ENCODE measurements around the gene ARID5B.

ARID5B gene

DNA sequence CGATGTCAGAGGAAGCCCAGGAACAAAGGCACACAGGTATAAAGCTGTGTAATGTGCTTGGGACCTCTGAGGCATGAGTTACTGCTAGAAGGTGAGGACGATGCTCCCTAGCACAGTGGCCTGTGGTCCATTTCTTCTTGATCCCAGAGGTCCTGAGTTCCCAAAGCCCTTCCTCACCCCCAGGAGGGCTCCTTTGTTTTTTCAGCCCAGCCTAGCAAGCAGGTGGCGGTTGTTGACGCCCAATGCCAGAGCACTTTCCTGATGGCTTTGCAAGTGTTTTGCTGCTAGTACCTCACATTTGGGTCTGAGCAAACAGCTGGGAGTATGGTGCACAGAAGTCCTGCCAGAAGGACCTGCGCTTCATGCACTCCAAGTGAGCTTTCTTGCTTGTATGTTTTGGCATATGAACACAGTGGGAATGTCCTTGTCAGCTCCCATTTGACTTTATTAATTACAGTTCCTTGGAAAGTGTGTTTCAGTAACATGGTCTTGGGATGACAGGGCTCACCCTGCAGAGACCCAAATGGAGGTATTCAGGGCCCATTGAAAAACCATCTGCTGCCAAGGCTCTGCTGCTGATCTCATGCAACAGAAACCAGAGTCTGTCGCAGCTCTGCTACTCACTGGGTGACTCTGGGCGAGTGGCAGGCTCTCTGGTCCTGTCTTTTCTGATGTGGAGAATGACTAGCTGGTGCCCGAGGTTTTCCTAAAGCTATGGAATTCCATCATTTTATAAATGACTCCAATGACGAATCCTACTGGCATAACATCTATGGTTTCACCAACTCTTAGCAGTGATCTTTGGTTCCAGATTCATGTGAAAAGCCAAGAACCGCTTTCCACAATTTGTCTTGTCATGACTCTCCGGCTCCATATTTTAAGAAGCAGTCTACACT is 134.9 kb downstream of the ARID5B start:
- TF ChIP-seq, protein P1, sequence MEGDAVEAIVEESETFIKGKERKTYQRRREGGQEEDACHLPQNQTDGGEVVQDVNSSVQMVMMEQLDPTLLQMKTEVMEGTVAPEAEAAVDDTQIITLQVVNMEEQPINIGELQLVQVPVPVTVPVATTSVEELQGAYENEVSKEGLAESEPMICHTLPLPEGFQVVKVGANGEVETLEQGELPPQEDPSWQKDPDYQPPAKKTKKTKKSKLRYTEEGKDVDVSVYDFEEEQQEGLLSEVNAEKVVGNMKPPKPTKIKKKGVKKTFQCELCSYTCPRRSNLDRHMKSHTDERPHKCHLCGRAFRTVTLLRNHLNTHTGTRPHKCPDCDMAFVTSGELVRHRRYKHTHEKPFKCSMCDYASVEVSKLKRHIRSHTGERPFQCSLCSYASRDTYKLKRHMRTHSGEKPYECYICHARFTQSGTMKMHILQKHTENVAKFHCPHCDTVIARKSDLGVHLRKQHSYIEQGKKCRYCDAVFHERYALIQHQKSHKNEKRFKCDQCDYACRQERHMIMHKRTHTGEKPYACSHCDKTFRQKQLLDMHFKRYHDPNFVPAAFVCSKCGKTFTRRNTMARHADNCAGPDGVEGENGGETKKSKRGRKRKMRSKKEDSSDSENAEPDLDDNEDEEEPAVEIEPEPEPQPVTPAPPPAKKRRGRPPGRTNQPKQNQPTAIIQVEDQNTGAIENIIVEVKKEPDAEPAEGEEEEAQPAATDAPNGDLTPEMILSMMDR (IDR thresholded peaks at IDR 0.05), result no peak
- TF ChIP-seq ZFX (IDR thresholded peaks at IDR 0.05; ENCODE audit: borderline replicate concordance), result no peak
- H3K27ac ChIP-seq, result peak overlapping the region; percentile 90

DNA sequence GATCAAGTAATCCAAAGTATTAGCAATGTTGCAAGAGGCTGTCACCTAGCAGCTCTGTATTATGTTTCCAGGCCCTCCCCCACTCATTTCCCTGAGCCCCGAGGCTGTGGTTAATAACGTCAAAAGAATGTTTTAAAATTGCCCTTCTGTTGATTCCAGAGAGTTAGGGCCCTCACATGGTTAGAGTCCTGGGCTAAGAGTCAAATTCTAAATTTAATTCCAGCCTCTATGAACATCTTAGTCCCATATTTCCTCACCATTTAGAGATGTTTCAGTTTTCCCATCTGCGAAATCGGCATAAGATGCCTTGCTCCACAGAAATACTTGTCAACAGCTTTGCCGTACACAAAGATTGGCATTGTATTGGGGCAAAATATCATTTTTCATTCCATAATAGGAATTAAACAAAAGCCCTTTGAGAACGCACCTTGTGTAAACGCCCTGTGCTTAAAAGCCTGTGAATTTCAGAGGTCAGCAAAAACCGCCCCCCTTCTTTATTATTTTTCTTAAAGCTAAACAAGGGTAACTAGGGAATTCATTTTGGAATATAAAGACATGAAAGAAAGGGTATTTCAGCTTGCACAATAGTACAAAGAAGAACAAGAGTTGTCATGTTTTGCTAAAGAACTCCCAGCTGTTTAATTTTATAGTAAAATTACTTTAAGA is 135.8 kb downstream of the ARID5B start:
- peak overlapping the region; percentile 90 for H3K27ac ChIP-seq
- TF ChIP-seq ZFX (IDR thresholded peaks at IDR 0.05; ENCODE audit: borderline replicate concordance), result no peak
- TF ChIP-seq, protein P1 (IDR thresholded peaks at IDR 0.05), result no peak

DNA sequence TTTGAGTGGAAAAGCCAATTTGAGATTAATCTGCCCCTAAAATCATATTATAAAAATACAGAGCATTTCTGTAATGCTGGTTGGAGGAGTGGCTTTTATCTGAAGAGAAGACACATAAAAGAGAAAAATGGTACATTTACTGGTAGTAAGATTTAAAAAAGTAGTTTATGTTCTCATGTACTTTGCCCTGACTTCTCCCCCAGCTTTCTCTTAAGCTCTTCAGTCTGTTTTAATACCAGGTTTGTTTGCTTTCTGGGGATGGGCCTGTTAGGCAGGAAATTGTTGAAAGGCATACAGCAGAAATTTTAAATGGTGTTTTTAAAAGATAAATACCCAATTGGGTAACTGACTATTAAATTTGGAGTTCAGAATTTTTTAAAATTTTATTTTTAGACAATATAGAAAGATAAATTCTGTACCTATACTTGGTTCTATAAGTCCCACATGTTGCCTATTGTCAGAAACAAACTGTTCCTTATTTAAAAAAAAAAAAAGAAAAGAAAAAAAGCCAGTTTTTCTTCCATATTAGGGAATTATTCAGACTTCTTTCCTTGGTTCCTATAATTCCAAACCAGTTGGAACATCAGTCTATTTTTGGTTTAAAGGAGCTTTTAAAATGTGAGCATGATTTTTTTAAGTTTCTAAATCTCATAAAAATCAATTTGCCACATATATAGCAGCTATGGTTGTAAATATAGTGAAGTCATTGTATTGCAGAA is 136.6 kb downstream of the ARID5B start:
- peak overlapping the region; percentile 90 for H3K27ac ChIP-seq
- TF ChIP-seq ZFX (IDR thresholded peaks at IDR 0.05; ENCODE audit: borderline replicate concordance), result no peak
- TF ChIP-seq, protein P1 (IDR thresholded peaks at IDR 0.05), result no peak

DNA sequence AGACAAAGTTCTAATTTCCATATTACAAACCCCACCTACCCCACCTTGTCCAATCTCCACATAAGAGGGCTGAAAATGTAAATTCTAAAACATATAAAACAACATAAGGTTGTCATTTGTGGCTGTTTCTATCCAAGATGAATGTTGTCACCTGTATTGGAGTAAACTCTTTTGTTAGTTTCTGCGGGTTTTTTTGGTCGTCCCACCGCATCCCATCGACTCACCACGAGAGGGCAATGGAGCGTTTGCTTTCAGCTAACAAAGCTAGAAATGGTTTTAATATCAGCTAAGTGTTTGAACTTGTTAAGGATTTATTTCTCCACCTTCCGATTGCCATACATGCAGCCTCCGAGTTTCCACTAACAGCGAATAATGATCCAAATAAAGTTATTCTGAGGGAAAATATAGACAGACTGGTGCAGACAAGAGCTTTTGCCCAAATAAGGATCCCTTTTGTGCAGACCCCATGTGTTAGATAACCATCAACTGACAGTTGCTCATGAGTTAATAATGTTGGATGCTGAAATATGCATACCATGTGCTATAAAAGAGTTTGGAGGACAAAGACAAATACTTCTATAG is 137.2 kb downstream of the ARID5B start:
- H3K27ac ChIP-seq, result peak overlapping the region; percentile 90
- TF ChIP-seq, protein P1 (IDR thresholded peaks at IDR 0.05), result peak; percentile 90
- no peak for TF ChIP-seq ZFX (IDR thresholded peaks at IDR 0.05; ENCODE audit: borderline replicate concordance)

DNA sequence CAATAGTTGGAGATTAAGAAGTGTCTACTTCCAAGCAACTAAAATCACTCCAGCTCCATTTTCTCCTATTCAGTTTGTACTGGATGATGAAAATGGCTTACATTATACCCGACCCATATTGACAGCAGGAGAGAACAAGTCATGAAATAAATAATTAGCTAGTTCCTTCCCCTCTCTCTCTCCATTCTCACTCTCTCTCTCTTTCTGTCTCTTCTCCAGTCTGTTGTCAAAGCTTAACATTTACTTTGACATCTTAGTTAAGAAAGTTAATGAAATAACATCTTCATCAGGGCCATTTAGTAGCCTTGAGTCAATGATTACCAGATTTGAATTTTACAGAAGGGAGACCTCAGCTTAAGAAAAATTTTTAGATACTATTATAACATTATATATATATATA is 138.5 kb downstream of the ARID5B start:
- peak overlapping the region; percentile 90 for H3K27ac ChIP-seq
- no peak for TF ChIP-seq ZFX (IDR thresholded peaks at IDR 0.05; ENCODE audit: borderline replicate concordance)
- TF ChIP-seq, protein P1 (IDR thresholded peaks at IDR 0.05), result no peak

DNA sequence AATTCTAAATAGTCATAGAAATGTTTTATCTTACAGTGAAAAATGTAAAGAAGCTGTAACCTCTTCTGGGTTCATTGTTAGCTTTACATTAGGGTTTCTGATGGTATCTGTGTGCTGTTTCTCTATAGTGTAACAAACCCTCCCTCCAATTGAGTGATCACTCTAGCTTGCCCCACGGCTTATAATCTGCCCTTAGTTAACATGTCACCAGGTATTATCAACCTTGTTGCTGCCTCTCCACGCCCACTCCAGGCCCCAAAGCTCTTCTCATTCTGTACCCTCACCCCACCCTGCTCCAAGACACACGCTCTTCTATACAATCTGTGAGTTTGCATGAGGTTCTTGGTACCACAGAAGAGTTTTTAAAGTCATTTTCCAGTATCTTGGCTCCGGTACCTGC is 139.4 kb downstream of the ARID5B start:
- H3K27ac ChIP-seq, result peak overlapping the region; percentile 71
- TF ChIP-seq ZFX (IDR thresholded peaks at IDR 0.05; ENCODE audit: borderline replicate concordance), result no peak
- TF ChIP-seq, protein P1 (IDR thresholded peaks at IDR 0.05), result no peak
